VCaP (cell line): Measurements from ENCODE around the gene DKKL1.

Experiments used
- H3K27ac ChIP-seq: fragments of 450-650 bp; 2 replicates; pipeline ENCODE4 v1.5.1; 2017
- CTCF ChIP-seq: fragments of 450-650 bp; conservative IDR thresholded peaks from 2 replicates; pipeline ENCODE4 v1.5.1; 2017; ENCODE audit warnings: mild to moderate bottlenecking, moderate library complexity

The DKKL1 gene

GRCh38 chr19:49409441-49410029 lies 45.9 kb downstream of the DKKL1 start:
- TF ChIP-seq CTCF = no peak
- H3K27ac ChIP-seq = no peak overlapping the region

GRCh38 chr19:49411681-49412326 lies 48.1 kb downstream of the DKKL1 start:
- no peak overlapping the region for H3K27ac ChIP-seq
- no peak for TF ChIP-seq CTCF

- no peak overlapping the region for H3K27ac ChIP-seq
- TF ChIP-seq CTCF = no peak
Observed at GRCh38 chr19:49413348-49413747, 49.7 kb downstream of the DKKL1 start.

- no peak overlapping the region for H3K27ac ChIP-seq
- no peak for TF ChIP-seq CTCF
Observed at GRCh38 chr19:49414256-49414655, 50.6 kb downstream of the DKKL1 start.

- TF ChIP-seq CTCF = no peak
- H3K27ac ChIP-seq = no peak overlapping the region
Observed at GRCh38 chr19:49415102-49415809, 51.6 kb downstream of the DKKL1 start.

GRCh38 chr19:49415810-49416200 lies 52.1 kb downstream of the DKKL1 start:
- H3K27ac ChIP-seq = no peak overlapping the region
- no peak for TF ChIP-seq CTCF

- no peak overlapping the region for H3K27ac ChIP-seq
- TF ChIP-seq CTCF = no peak
Observed at GRCh38 chr19:49417088-49417487, 53.4 kb downstream of the DKKL1 start.
